Esophagus (tissue), 2 donors: ENCODE results near the gene MRTO4. TPM values are rescaled to one million over a fixed set of nuclear protein-coding genes. Genes with fewer than 3 reads are reported as not detected.
"Not testable (repeated sequence)": the region's sequence is repeated elsewhere in the genome, so short reads cannot be mapped to it uniquely, and the experiment has no call there.

ENCODE experiments used
- H3K27ac ChIP-seq, 2 donors: one replicate each; pipeline ENCODE4 v1.5.1; 2013; ENCODE audit warnings: low read depth in 2 of 2, mild to moderate bottlenecking in 2 of 2, inconsistent platforms in 1 of 2, low read length in 1 of 2, moderate library complexity in 1 of 2
- H3K27me3 ChIP-seq, 2 donors: one replicate each; pipeline ENCODE4 v1.6.1; 2013; ENCODE audit warnings: low read length in 2 of 2, control low read depth in 1 of 2, mild to moderate bottlenecking in 1 of 2; ENCODE audit not compliant: insufficient read depth in 2 of 2, control insufficient read depth in 1 of 2
- H3K36me3 ChIP-seq, 2 donors: one replicate each; pipeline ENCODE4 v1.6.1; 2013; ENCODE audit warnings: low read length in 1 of 2; ENCODE audit not compliant: control insufficient read depth in 2 of 2, insufficient read depth in 2 of 2
- H3K4me1 ChIP-seq, 2 donors: one replicate each; pipeline ENCODE4 v1.6.1; 2013; ENCODE audit warnings: low read length in 1 of 2; ENCODE audit not compliant: control insufficient read depth in 2 of 2, insufficient read depth in 2 of 2
- H3K4me3 ChIP-seq, 2 donors: one replicate each; pipeline ENCODE4 v1.5.1; 2013; ENCODE audit warnings: low read length in 2 of 2, mild to moderate bottlenecking in 2 of 2, low read depth in 1 of 2, moderate library complexity in 1 of 2
- H3K9me3 ChIP-seq, 2 donors: one replicate each; pipeline ENCODE4 v1.6.1; 2013; ENCODE audit warnings: mild to moderate bottlenecking in 2 of 2, low read depth in 1 of 2, low read length in 1 of 2, moderate library complexity in 1 of 2; ENCODE audit not compliant: control insufficient read depth in 2 of 2, insufficient read depth in 1 of 2
- WGBS, 2 donors: extraction: QIAGEN DNeasy Blood & Tissue Kit; methylation state at CpG; one replicate each; pipeline ENCODE4 v1.1.7; 2013; 5-methylcytosine and 5-hydroxymethylcytosine counted together
- polyA plus RNA-seq, 2 donors: library from polyadenylated mRNA; stranded (reverse); fragments of 200-250 nt; gene quantifications; one replicate each; pipeline ENCODE4 v1.2.3, GENCODE V29; 2013
- donor health status: healthy with polysubstance abuse.
- donor health status: Bipolar disorder and iron deficiency.

Gene MRTO4
- polyA plus RNA-seq, 2 donors, result 44.5 to 44.6 TPM

- H3K4me3 ChIP-seq, H3K27ac ChIP-seq, H3K9me3 ChIP-seq, H3K27me3 ChIP-seq, H3K36me3 ChIP-seq, H3K4me1 ChIP-seq: not testable (repeated sequence)
- 92 to 93% methylated on average over 2 to 3 of the region's 3 CpGs for WGBS, 2 donors
These were observed 33.8 kb downstream of the MRTO4 start for GRCh38 chr1:19285366-19285765.

DNA sequence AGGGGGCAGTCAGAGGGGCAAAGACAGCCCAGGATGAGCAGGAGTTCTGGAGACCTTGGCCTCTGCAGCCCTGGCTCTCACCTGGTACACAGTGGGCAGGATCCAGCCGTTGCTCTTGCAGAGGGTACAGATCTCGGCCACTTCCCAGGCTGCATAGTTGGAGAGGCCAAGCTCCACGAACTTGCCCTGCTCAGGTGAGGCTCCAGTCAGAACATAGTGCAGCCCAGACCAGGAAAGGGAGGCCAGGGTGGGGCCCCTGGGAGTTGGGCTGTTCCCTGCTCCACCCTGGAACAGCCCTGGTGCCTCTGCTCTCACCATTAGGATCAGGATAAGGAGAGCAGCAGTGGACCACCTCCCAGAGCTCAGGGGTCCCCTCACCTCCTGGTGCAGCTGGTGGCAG, 34.2 kb downstream of the MRTO4 start:
- H3K9me3 ChIP-seq, H3K27me3 ChIP-seq, H3K4me1 ChIP-seq, H3K4me3 ChIP-seq, H3K27ac ChIP-seq, H3K36me3 ChIP-seq: not testable (repeated sequence)
- 62 to 79% methylated on average over 3 of the region's 3 CpGs for WGBS, 2 donors

GRCh38 chr1:19287436-19288185, 36.0 kb downstream of the MRTO4 start:
- no peak overlapping the region for H3K4me3 ChIP-seq
- 69 to 92% methylated on average over 13 of the region's 13 CpGs for WGBS, 2 donors

DNA sequence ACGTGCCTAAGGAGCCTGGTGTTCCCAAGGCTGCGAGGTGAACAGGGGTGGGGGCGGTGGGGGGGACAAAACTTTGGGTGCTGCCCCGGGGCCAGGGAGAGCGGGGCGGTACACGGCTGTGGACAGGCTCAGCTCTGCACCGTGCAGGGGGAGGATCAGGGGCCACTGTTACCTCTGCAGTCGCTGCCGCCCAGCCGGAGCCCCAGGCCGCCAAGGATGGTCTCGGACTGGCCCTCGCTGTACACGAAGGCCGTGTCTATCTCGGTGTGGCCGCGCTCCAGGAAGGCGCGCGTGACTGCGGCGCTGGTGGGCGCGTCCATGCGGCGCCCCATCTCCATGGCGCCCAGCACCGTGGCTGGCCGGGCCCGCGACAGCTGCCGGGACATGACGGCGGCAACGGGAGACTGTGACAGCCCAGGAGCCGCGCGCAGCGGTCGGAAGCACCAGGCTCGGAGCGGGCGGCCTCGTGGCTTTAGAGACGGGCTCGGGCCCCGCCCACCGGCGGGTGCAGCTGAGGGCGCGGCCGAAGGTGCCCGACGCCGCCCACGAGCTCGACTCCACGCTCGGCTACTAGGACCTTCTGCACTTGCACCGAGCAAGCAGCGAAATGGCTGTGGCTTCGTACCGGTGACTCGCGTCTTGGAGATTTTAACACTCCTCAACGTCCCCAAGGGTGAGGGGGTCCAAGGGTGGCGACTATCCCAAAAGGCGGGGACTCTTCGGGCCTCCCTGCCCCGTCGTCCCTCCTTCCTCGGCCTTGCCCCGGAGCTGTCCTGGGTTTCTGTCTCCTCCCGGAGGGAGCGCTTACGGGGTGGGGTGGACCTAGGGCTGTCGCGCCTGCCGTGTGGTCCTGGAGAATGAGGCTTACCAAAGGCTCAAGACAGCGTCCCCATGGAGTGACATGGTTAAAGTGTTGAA, 37.0 kb downstream of the MRTO4 start, which contains the start of gene AKR7A3:
Gene AKR7A3 (minus strand): TSS at position 447 of the 918 bp plus-strand sequence. CDS start 61 bp downstream, at position 386.
- H3K9me3 ChIP-seq, H3K36me3 ChIP-seq, H3K4me1 ChIP-seq, H3K27me3 ChIP-seq, H3K27ac ChIP-seq: not testable (repeated sequence)
- 13 to 20% methylated on average over 42 to 74 of the region's 82 CpGs for WGBS, 2 donors
- peak within 1 kb of the TSS; percentile 31 to 46 for H3K4me3 ChIP-seq

More at GRCh38 chr1:19287436-19288185, 36.0 kb downstream of the MRTO4 start:
- H3K27ac ChIP-seq, result no peak overlapping the region
- H3K36me3 ChIP-seq, result no peaks in the 10 kb centered on the region
- no peaks in the 10 kb centered on the region for H3K27me3 ChIP-seq
- H3K4me1 ChIP-seq, result peaks cover 0 to 5% of the 10 kb centered on the region in 2 donors
- H3K9me3 ChIP-seq, result no peaks in the 10 kb centered on the region

DNA sequence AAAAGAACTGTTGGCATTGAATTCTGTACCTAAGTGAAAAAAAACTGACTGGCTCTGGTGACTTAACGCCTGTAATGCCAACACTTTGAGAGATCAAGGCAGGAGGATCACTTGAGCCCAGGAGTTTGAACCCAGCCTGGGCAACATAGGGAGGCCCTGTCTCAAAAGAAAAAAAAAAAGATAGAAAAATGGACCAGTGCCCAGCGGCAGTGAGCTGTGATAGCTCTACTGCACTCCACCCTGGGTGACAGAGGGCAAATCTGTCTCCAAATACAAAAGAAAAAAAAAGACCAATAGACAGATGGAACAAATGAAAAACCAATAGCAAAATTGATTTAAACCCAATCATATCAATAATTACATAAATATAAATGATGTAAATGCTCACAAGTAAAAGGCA, 37.6 kb downstream of the MRTO4 start:
- Histone ChIP-seq H3K9me3 (no peaks in the 10 kb centered on the region), H3K4me1 (peaks cover 0 to 5% of the 10 kb centered on the region in 2 donors), H3K36me3 (no peaks in the 10 kb centered on the region), H3K27me3 (no peaks in the 10 kb centered on the region), H3K4me3 (peak overlapping the region; percentile 31 to 46), H3K27ac (no peak overlapping the region)
- WGBS, 2 donors, result 27 to 43% methylated on average over 2 of the region's 2 CpGs

- no peaks in the 10 kb centered on the region for H3K27me3 ChIP-seq
These were observed 43.0 kb downstream of the MRTO4 start for GRCh38 chr1:19294638-19295037.

GRCh38 chr1:19300211-19300610, 48.6 kb downstream of the MRTO4 start:
- Histone ChIP-seq H3K27me3 (no peaks in the 10 kb centered on the region), H3K9me3 (no peaks in the 10 kb centered on the region), H3K36me3 (peaks cover 3% of the 10 kb centered on the region in 2 donors), H3K4me3 (no peak overlapping the region), H3K27ac (no peak overlapping the region), H3K4me1 (no peaks in the 10 kb centered on the region)
- 90 to 92% methylated on average over 2 of the region's 2 CpGs for WGBS, 2 donors

More at GRCh38 chr1:19294638-19295037, 43.0 kb downstream of the MRTO4 start:
- Histone ChIP-seq H3K4me1 (no peaks in the 10 kb centered on the region), H3K36me3 (no peaks in the 10 kb centered on the region), H3K27ac (no peak overlapping the region), H3K9me3 (peaks cover 2 to 4% of the 10 kb centered on the region in 2 donors), H3K4me3 (no peak overlapping the region)
- 86 to 96% methylated on average over 2 of the region's 2 CpGs for WGBS, 2 donors

GRCh38 chr1:19304081-19304480, 52.5 kb downstream of the MRTO4 start:
- WGBS, 2 donors, result 92 to 96% methylated on average over 9 to 10 of the region's 10 CpGs
- not testable (repeated sequence) for H3K9me3 ChIP-seq, H3K4me1 ChIP-seq, H3K27ac ChIP-seq, H3K27me3 ChIP-seq, H3K4me3 ChIP-seq
- H3K36me3 ChIP-seq, result peaks cover 6 to 15% of the 10 kb centered on the region in 2 donors

- H3K36me3 ChIP-seq, result peaks cover 6 to 15% of the 10 kb centered on the region in 2 donors
These were observed 54.3 kb downstream of the MRTO4 start for GRCh38 chr1:19305880-19306279.

More at GRCh38 chr1:19305880-19306279, 54.3 kb downstream of the MRTO4 start:
- no peaks in the 10 kb centered on the region for H3K27me3 ChIP-seq
- no peak overlapping the region for H3K4me3 ChIP-seq
- WGBS, 2 donors, result 87 to 96% methylated on average over 11 of the region's 11 CpGs
- peaks cover 0 to 2% of the 10 kb centered on the region in 2 donors for H3K9me3 ChIP-seq
- H3K4me1 ChIP-seq, result peaks cover 0 to 6% of the 10 kb centered on the region in 2 donors
- H3K27ac ChIP-seq, result no peak overlapping the region
